ENCODE data around the gene TMEM233. TPM values are rescaled to one million over a fixed set of nuclear protein-coding genes. Genes with fewer than 3 reads are reported as not detected.

The TMEM233 gene
- total RNA-seq, 1 experiment from 2014 or later = not detected

DNA sequence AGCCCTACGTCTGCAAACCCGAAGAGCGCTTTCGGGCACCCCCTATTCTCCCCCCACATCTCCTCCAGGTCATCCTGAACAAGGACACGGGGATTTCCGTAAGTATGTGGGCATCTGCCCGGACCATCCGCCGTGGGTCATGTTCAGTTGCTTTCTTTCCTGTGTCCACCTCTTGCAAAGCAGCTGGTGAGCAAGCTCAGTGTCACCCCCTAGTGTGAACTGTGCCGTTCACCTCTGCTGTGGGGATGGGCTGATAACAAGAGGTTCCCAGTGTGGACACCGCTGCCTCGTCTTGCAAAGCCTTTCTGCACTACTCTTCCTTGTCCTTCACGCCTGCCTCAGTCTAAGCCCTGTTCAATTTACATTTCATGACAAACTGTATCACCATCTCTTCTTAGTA is 83.0 kb downstream of the TMEM233 start:
- H3K4me3 ChIP-seq (replicated peaks in 1 of 2; ENCODE audit: low read depth in 1 of 2, low read length in 2 of 2) = no peak overlapping the region
- H3K9me2 ChIP-seq (ENCODE audit: insufficient read depth) = no peaks in the 10 kb centered on the region
- peaks cover 5% of the 10 kb centered on the region for H3K79me2 ChIP-seq (ENCODE audit: insufficient read depth, low read length)
- intact Hi-C loops (cut with micrococcal nuclease) = no loop called here
- no peak overlapping the region for H2AFZ ChIP-seq (ENCODE audit: low read depth, low read length, poor library complexity, severe bottlenecking)
- no peaks in the 10 kb centered on the region for H4K20me1 ChIP-seq (ENCODE audit: insufficient read depth)
- TF ChIP-seq, protein P1, sequence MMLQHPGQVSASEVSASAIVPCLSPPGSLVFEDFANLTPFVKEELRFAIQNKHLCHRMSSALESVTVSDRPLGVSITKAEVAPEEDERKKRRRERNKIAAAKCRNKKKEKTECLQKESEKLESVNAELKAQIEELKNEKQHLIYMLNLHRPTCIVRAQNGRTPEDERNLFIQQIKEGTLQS (IDR thresholded peaks at IDR 0.05) = no peak
- TF ChIP-seq, protein P2, sequence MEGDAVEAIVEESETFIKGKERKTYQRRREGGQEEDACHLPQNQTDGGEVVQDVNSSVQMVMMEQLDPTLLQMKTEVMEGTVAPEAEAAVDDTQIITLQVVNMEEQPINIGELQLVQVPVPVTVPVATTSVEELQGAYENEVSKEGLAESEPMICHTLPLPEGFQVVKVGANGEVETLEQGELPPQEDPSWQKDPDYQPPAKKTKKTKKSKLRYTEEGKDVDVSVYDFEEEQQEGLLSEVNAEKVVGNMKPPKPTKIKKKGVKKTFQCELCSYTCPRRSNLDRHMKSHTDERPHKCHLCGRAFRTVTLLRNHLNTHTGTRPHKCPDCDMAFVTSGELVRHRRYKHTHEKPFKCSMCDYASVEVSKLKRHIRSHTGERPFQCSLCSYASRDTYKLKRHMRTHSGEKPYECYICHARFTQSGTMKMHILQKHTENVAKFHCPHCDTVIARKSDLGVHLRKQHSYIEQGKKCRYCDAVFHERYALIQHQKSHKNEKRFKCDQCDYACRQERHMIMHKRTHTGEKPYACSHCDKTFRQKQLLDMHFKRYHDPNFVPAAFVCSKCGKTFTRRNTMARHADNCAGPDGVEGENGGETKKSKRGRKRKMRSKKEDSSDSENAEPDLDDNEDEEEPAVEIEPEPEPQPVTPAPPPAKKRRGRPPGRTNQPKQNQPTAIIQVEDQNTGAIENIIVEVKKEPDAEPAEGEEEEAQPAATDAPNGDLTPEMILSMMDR (IDR thresholded peaks at IDR 0.05 in 2 of 3, conservative IDR thresholded peaks at IDR 0.05 in 1 of 3; ENCODE audit: borderline replicate concordance in 1 of 3, insufficient read depth in 1 of 3, low read depth in 2 of 3, low read length in 2 of 3) = 0 out of 6 replicates have a peak, but pooled peaks of 1 of the 3 experiments have one; percentile 14
- no peak for TF ChIP-seq EZH2 (IDR thresholded peaks at IDR 0.05)
- no peak for TF ChIP-seq EGR1 (IDR thresholded peaks at IDR 0.05; ENCODE audit: low read depth)
- H3K27me3 ChIP-seq (ENCODE audit: insufficient read depth, low read length) = no peaks in the 10 kb centered on the region
- H3K36me3 ChIP-seq (ENCODE audit: control insufficient read depth in 1 of 2, insufficient read depth in 2 of 2, low read length in 2 of 2) = peaks cover 58 to 77% of the 10 kb centered on the region in 2 experiments
- no peak overlapping the region for H3K27ac ChIP-seq (ENCODE audit: low read depth, low read length)
- POLR2A ChIA-PET = no interaction called here
- no TSS peak for BruUV-seq (replicated peaks)
- DNase-seq (ENCODE audit: low read depth, low spot score) (no peak), ATAC-seq (peak; percentile 51; the same call in 1 of the 2 replicates)
- no peaks in the 10 kb centered on the region for H3K9me3 ChIP-seq (ENCODE audit: control insufficient read depth in 1 of 2, insufficient read depth in 1 of 2, low read depth in 1 of 2, low read length in 2 of 2)
- no peaks in the 10 kb centered on the region for H3K4me1 ChIP-seq (ENCODE audit: control insufficient read depth in 1 of 2, insufficient read depth in 2 of 2, low read length in 2 of 2)
- CTCF ChIA-PET = no interaction called here
- no peak overlapping the region for H3K4me2 ChIP-seq (ENCODE audit: low read length)
- RAD21 ChIA-PET (ENCODE audit: low non-redundant PET in 1 of 2, low total read pairs in 2 of 2, uncharacterized antibody in 2 of 2, unreplicated experiment in 2 of 2) = no interaction called here
- H3K9ac ChIP-seq (ENCODE audit: low read length) = no peak overlapping the region

DNA sequence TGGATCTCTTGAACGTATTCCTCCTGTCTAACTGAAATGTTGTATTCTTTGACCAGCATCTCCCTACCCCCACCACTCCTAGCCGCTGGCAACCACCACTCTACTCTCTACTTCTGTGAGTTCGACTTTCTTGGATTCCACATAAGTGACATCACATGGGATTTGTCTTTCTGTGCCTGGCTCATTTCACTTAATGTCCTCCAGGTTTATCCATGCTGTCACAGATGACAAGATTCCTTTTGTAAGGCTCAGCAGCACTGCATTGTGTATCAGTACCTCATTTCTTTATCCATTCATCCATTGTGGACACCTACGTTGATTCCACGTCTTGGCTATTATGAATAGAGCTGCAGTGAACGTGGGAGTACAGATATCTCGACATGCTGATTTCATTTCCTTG is 84.9 kb downstream of the TMEM233 start:
- no peak overlapping the region for H3K4me3 ChIP-seq (replicated peaks in 1 of 2; ENCODE audit: low read depth in 1 of 2, low read length in 2 of 2)
- ChIA-PET POLR2A (no interaction called here), RAD21 (ENCODE audit: low non-redundant PET in 1 of 2, low total read pairs in 2 of 2, uncharacterized antibody in 2 of 2, unreplicated experiment in 2 of 2) (no interaction called here), CTCF (no interaction called here)
- H4K20me1 ChIP-seq (ENCODE audit: insufficient read depth) = no peaks in the 10 kb centered on the region
- no TSS peak for BruUV-seq (replicated peaks)
- H3K9me3 ChIP-seq (ENCODE audit: control insufficient read depth in 1 of 2, insufficient read depth in 1 of 2, low read depth in 1 of 2, low read length in 2 of 2) = no peaks in the 10 kb centered on the region
- intact Hi-C loops (cut with micrococcal nuclease) = no loop called here
- H3K4me1 ChIP-seq (ENCODE audit: control insufficient read depth in 1 of 2, insufficient read depth in 2 of 2, low read length in 2 of 2) = no peaks in the 10 kb centered on the region
- H3K9ac ChIP-seq (ENCODE audit: low read length) = no peak overlapping the region
- H3K9me2 ChIP-seq (ENCODE audit: insufficient read depth) = no peaks in the 10 kb centered on the region
- TF ChIP-seq TCF7L2 (IDR thresholded peaks at IDR 0.05; ENCODE audit: borderline replicate concordance, extremely low read depth, insufficient read depth, insufficient read length) (no peak), ELF1 (IDR thresholded peaks at IDR 0.05; ENCODE audit: borderline replicate concordance, low read depth) (no peak), CBX3 (IDR thresholded peaks at IDR 0.05; ENCODE audit: low read depth) (no peak), CEBPB (IDR thresholded peaks at IDR 0.05; ENCODE audit: low read depth) (no peak), ZNF274 (IDR thresholded peaks at IDR 0.05; ENCODE audit: low read depth, low read length) (no peak), RAD21 (IDR thresholded peaks at IDR 0.05; ENCODE audit: low read depth) (no peak), SIN3A (IDR thresholded peaks at IDR 0.05; ENCODE audit: low read depth) (no peak), EGR1 (IDR thresholded peaks at IDR 0.05; ENCODE audit: low read depth) (no peak), EZH2 (IDR thresholded peaks at IDR 0.05) (no peak), JUND (IDR thresholded peaks at IDR 0.05) (no peak)
- TF ChIP-seq, protein P3, sequence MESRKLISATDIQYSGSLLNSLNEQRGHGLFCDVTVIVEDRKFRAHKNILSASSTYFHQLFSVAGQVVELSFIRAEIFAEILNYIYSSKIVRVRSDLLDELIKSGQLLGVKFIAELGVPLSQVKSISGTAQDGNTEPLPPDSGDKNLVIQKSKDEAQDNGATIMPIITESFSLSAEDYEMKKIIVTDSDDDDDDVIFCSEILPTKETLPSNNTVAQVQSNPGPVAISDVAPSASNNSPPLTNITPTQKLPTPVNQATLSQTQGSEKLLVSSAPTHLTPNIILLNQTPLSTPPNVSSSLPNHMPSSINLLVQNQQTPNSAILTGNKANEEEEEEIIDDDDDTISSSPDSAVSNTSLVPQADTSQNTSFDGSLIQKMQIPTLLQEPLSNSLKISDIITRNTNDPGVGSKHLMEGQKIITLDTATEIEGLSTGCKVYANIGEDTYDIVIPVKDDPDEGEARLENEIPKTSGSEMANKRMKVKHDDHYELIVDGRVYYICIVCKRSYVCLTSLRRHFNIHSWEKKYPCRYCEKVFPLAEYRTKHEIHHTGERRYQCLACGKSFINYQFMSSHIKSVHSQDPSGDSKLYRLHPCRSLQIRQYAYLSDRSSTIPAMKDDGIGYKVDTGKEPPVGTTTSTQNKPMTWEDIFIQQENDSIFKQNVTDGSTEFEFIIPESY (IDR thresholded peaks at IDR 0.05; ENCODE audit: extremely low read depth, insufficient replicate concordance, low read length) = no peak
- TF ChIP-seq, protein P2 (IDR thresholded peaks at IDR 0.05 in 2 of 3, conservative IDR thresholded peaks at IDR 0.05 in 1 of 3; ENCODE audit: borderline replicate concordance in 1 of 3, insufficient read depth in 1 of 3, low read depth in 2 of 3, low read length in 2 of 3) = no peak
- no peaks in the 10 kb centered on the region for H3K27me3 ChIP-seq (ENCODE audit: insufficient read depth, low read length)
- no peaks in the 10 kb centered on the region; the same call in 1 of the 2 replicates for H3K79me2 ChIP-seq (ENCODE audit: insufficient read depth, low read length)
- H3K4me2 ChIP-seq (ENCODE audit: low read length) = no peak overlapping the region
- no peak overlapping the region for H2AFZ ChIP-seq (ENCODE audit: low read depth, low read length, poor library complexity, severe bottlenecking)
- DNase-seq (ENCODE audit: low read depth, low spot score) (no peak), ATAC-seq (no peak)
- H3K27ac ChIP-seq (ENCODE audit: low read depth, low read length) = no peak overlapping the region
- H3K36me3 ChIP-seq (ENCODE audit: control insufficient read depth in 1 of 2, insufficient read depth in 2 of 2, low read length in 2 of 2) = peaks cover 50 to 62% of the 10 kb centered on the region in 2 experiments
